K562 (cell line): ENCODE data around the gene UNC119. TPM values are rescaled to one million over a fixed set of nuclear protein-coding genes. Genes with fewer than 3 reads are reported as not detected.

Source experiments
- ATAC-seq: fragments of 200-7000 bp; cut with Tn5 transposase; 3 replicates; pipeline ENCODE4 v1.9.1; 2020; ENCODE audit warnings: moderate library complexity
- BruUV-seq: library from RNA; stranded (reverse); fragments of 400-500 nt; replicated peaks from 2 replicates; lab custom pipeline; 2021; lab: Mats Ljungman, UMichigan
- CTCF ChIA-PET: fragments of 300-600 bp; formaldehyde crosslinking; extraction: SDS; loops from one replicate; lab custom pipeline; 2021; ENCODE audit warnings: low intra/inter-chr PET ratio; lab: Yijun Ruan, JAX
- POLR2A ChIA-PET: fragments of 300-600, 350-650 bp; sonication (Branson Sonifier 250); formaldehyde crosslinking; extraction: SDS; loops from one replicate; lab custom pipeline; 2021; ENCODE audit warnings: antibody characterized with exemption, inconsistent platforms; lab: Yijun Ruan, JAX
- DNase-seq, 4 experiments: peaks; one replicate each; pipeline versions ENCODE4 v3.0.0 to v3.0.0-alpha.2; 2011 to 2018; ENCODE audit warnings: low spot score in 3 of 4, mixed read lengths in 3 of 4; ENCODE audit errors: extremely low read depth in 1 of 4
- FAIRE-seq: peaks from 2 replicates; lab custom pipeline; 2011; peaks lifted over from hg19 to GRCh38; lab: Jason Lieb, UNC
- H2AFZ ChIP-seq: 2 replicates; pipeline ENCODE4 v1.6.0; 2011; ENCODE audit warnings: low read depth, low read length, control low read depth, inconsistent platforms
- H3K27ac ChIP-seq: fragments of 200-600 bp; 3 replicates; pipeline ENCODE4 v1.8.0; 2011; ENCODE audit warnings: low read depth, mild to moderate bottlenecking, control low read depth, inconsistent platforms, low read length, moderate library complexity, mixed read lengths; ENCODE audit errors: extremely low read depth
- H3K27me3 ChIP-seq, 2 experiments: fragments of 300-600 bp in 1 of 2; 2 replicates in 1 of 2; 3 replicates in 1 of 2; pipeline versions ENCODE4 v1.6.0 to v1.8.0; 2011; ENCODE audit warnings: inconsistent platforms in 2 of 2, low read length in 2 of 2, mild to moderate bottlenecking in 1 of 2, mixed read lengths in 1 of 2, moderate library complexity in 1 of 2; ENCODE audit not compliant: control insufficient read depth in 2 of 2, insufficient read depth in 2 of 2
- H3K36me3 ChIP-seq: fragments of 300-600 bp; 3 replicates; pipeline ENCODE4 v1.8.0; 2011; ENCODE audit warnings: mild to moderate bottlenecking, low read length, inconsistent platforms; ENCODE audit not compliant: control insufficient read depth, insufficient read depth
- H3K4me1 ChIP-seq, 2 experiments: fragments of 200-600 bp in 1 of 2; replicated peaks in 1 of 2; 2 replicates in 1 of 2; 3 replicates in 1 of 2; pipeline versions ENCODE4 v1.5.1 to v1.8.0; 2011; ENCODE audit warnings: inconsistent platforms in 2 of 2, low read length in 2 of 2, mild to moderate bottlenecking in 1 of 2, mixed read lengths in 1 of 2, moderate library complexity in 1 of 2; ENCODE audit not compliant: control insufficient read depth in 2 of 2, insufficient read depth in 2 of 2
- H3K4me2 ChIP-seq: 2 replicates; pipeline ENCODE4 v1.6.1; 2011; ENCODE audit warnings: low read length, control low read depth, inconsistent platforms, mixed read lengths; ENCODE audit not compliant: insufficient read depth
- H3K4me3 ChIP-seq: fragments of 200-600 bp; sonication (generic), shearing (Covaris generic); 2 replicates; pipeline ENCODE4 v1.5.1; 2016; ENCODE audit warnings: control low read depth, inconsistent platforms
- H3K79me2 ChIP-seq: fragments of 200-600 bp; 3 replicates; pipeline ENCODE4 v1.8.0; 2011; ENCODE audit warnings: low read length, inconsistent platforms; ENCODE audit not compliant: control insufficient read depth, insufficient read depth
- H3K9ac ChIP-seq, 2 experiments: 2 replicates each; pipeline versions ENCODE4 v1.6.0 to v1.6.1; 2011; ENCODE audit warnings: low read depth in 2 of 2, low read length in 2 of 2, control low read depth in 1 of 2, inconsistent platforms in 1 of 2, mild to moderate bottlenecking in 1 of 2, mixed read lengths in 1 of 2; ENCODE audit not compliant: insufficient read depth in 1 of 2
- H3K9me1 ChIP-seq: one replicate; pipeline ENCODE4 v1.6.0; 2011; ENCODE audit warnings: inconsistent platforms, mild to moderate bottlenecking, low read length, moderate library complexity; ENCODE audit not compliant: control insufficient read depth, insufficient read depth
- H3K9me3 ChIP-seq: replicated peaks from 2 replicates; pipeline ENCODE4 v1.5.1; 2011; ENCODE audit warnings: low read depth, low read length, inconsistent platforms; ENCODE audit not compliant: control insufficient read depth, insufficient read depth
- H4K20me1 ChIP-seq: replicated peaks from 2 replicates; pipeline ENCODE4 v1.6.1; 2011; ENCODE audit warnings: low read length, inconsistent platforms, mixed read lengths; ENCODE audit not compliant: control insufficient read depth, insufficient read depth
- CEBPB ChIP-seq: fragments of 450-650 bp; IDR thresholded peaks from 2 replicates; pipeline ENCODE4 v1.6.1; 2016; ENCODE audit warnings: missing genetic modification characterization, missing compliant biosample characterization
- ZNF778 ChIP-seq: fragments of 450-650 bp; formaldehyde crosslinking; IDR thresholded peaks from 2 replicates; pipeline ENCODE4 v1.4.0; 2020; ENCODE audit warnings: mild to moderate bottlenecking, moderate library complexity
- WGBS: fragments of 100-300 bp; shearing (Covaris generic); methylation state at CpG from one replicate; pipeline ENCODE4 v1.1.6; 2016; ENCODE audit warnings: low coverage, mixed read lengths; ENCODE audit not compliant: insufficient coverage; ENCODE audit errors: missing lambda C conversion rate; 5-methylcytosine and 5-hydroxymethylcytosine counted together
- in situ Hi-C: fragments of 300-500 bp; cut with MboI; formaldehyde crosslinking; loops from 4 replicates; pipeline ENCODE4 v1.15.0; 2018; ENCODE audit warnings: inconsistent platforms, mixed read lengths
- intact Hi-C: fragments of 100-400 bp; cut with micrococcal nuclease; formaldehyde crosslinking; loops from 2 replicates; pipeline ENCODE4 v1.14.2; 2022
- polyA plus RNA-seq, 8 experiments: library from polyadenylated mRNA; depleted of rRNA in 4 of 8; stranded (reverse) in 5 of 8; unstranded in 3 of 8; fragments of >200 nt; fragmentation: Nextera tagmentation in 2 of 8; fragmentation: Illumina TruSeq in 1 of 8; extraction: Ambion mirVana in 2 of 8; extraction: Trizol in 1 of 8; gene quantifications; 2 replicates each; pipeline versions ENCODE4 v1.2.1 to v1.2.3, GENCODE V29; 2011 to 2014; ENCODE audit warnings: inconsistent platforms in 1 of 8, missing spikeins in 1 of 8
- total RNA-seq, 7 experiments: library from RNA; depleted of rRNA in 6 of 7; stranded (reverse); fragments of >200 nt in 6 of 7; fragmentation: Illumina TruSeq in 2 of 7; extraction: Trizol in 2 of 7; gene quantifications; 2 replicates each; pipeline versions ENCODE4 v1.2.1 to v1.2.3, GENCODE V29; 2011 to 2021; ENCODE audit warnings: low replicate concordance in 1 of 7
- TF ChIP-seq, protein P1 (sequence below), 2 experiments: fragments of 450-650 bp in 1 of 2; sonication (generic) in 1 of 2; formaldehyde crosslinking in 1 of 2; IDR thresholded peaks in 1 of 2; conservative IDR thresholded peaks in 1 of 2; 2 replicates each; pipeline versions ENCODE4 v1.6.1 to v1.8.1; 2016 to 2023; ENCODE audit warnings: mild to moderate bottlenecking in 2 of 2, moderate library complexity in 2 of 2, inconsistent platforms in 1 of 2, missing genetic modification reagents in 1 of 2

Gene UNC119
- total and polyA plus RNA-seq, 9 of the 15 experiments (the other 6 are each of a cell fraction or from before 2014, with no cell fraction given) = 0.37 to 47.7 (median 16.3) TPM

DNA sequence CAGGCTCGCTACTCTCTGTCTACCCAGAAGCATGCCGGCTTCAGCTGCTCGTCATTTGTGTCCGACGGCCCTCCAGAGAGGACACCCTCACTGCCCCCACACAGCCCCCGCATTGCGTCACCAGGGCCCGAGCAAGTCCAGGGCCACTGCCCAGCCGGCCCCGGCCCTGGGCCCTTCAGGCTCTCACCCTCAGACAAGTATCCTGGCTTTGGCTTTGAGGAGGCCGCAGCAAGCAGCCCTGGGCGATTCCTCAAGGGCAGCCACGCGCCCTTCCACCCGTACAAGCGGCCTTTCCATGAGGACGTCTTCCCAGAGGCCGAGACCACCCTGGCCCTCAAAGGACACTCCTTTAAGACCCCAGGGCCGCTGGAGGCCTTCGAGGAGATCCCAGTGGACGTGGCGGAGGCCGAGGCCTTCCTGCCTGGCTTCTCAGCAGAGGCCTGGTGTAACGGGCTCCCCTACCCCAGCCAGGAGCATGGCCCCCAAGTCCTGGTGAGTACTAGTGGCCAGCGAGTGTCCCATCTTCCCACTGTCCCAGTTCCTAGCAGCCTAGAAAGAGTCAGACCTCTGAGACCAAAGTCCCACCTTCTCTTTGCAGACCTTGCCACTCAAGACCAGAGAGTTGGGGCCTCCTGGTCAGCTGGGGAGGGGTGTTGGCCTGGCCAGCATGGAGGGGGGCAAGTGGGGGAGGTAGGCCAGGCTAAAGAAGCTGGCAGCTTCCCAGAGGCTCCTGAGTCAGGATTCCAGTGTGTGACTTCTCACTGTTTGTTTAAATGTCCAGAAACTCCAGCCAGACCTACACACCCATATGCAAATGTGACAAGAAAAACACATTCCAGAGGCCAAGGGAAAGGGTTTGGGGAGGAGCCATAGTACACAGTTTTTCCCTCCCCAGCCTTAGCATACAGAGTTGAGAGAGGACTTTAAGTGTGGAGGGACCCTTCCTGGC is 27.7 kb downstream of the UNC119 start:
- H3K27ac ChIP-seq = no peak overlapping the region; the same call in 2 of the 3 replicates
- H3K79me2 ChIP-seq = no peaks in the 10 kb centered on the region
- H2AFZ ChIP-seq = peak overlapping the region; percentile 58; the same call in 1 of the 2 replicates
- no peak overlapping the region for H3K4me3 ChIP-seq
- TF ChIP-seq CEBPB (tag) = peak; percentile 51
- TF ChIP-seq ZNF778 (CRISPR knock-in tag) = no peak
- TF ChIP-seq, protein P1, sequence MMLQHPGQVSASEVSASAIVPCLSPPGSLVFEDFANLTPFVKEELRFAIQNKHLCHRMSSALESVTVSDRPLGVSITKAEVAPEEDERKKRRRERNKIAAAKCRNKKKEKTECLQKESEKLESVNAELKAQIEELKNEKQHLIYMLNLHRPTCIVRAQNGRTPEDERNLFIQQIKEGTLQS (IDR thresholded peaks at IDR 0.05) = 0 out of 2 replicates have a peak, but pooled peaks have one; percentile 18
- TF ChIP-seq, protein P1 (CRISPR knock-in tag; conservative IDR thresholded peaks at IDR 0.05) = no peak
- TF ChIP-seq, all 486 proteins: peak for 2
- H3K9me3 ChIP-seq = peaks cover 8% of the 10 kb centered on the region
- peaks cover 29 to 58% of the 10 kb centered on the region in 2 experiments; a peak in 4 of 5 replicates for H3K4me1 ChIP-seq
- no peaks in the 10 kb centered on the region for H3K36me3 ChIP-seq
- in situ Hi-C loops = no loop called here
- intact Hi-C loops = no loop called here
- DNase-seq (peak in 2 of 4 experiments; percentile 25 to 28), FAIRE-seq (peak; percentile 46), ATAC-seq (peak; percentile 23)
- no peaks in the 10 kb centered on the region for H4K20me1 ChIP-seq
- BruUV-seq = no TSS peak
- 53% methylated on average over 24 of the region's 25 CpGs for WGBS
- ChIA-PET CTCF (no interaction called here), POLR2A (no interaction called here)
- H3K9ac ChIP-seq = peak overlapping the region in 1 of 2 experiments; percentile 2; a peak in 2 of 4 replicates
- peaks cover 3 to 17% of the 10 kb centered on the region in 2 experiments; a peak in 3 of 5 replicates for H3K27me3 ChIP-seq
- H3K9me1 ChIP-seq = no peaks in the 10 kb centered on the region
- no peak overlapping the region; the same call in 1 of the 2 replicates for H3K4me2 ChIP-seq
